ENCODE results near the gene TIFAB.

DNA sequence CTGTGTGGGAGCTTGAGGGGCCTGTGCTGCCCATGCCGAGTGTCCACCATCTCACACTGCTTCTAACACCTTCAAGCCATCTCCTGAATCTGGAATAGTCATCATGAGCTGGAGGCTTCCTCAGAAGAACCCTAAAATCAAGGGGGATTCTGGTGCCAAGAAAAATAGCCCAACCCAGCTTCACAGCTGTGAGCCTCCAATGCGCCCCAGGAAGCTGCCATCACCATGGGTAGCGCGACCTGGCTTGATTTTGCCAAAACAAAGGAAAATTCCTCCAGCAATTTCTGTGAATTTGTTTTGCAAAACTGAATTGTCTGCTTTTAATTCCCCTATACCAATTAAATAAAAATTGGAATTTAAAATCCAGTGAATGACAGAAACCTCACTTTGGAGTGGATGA, 6.2 kb upstream of the TIFAB start:
- TF ChIP-seq POLR2A (IDR thresholded peaks at IDR 0.05) (no peak), POLR2AphosphoS5 (IDR thresholded peaks at IDR 0.05) (no peak), EP300 (IDR thresholded peaks at IDR 0.05) (no peak)
- TF ChIP-seq, protein P1, sequence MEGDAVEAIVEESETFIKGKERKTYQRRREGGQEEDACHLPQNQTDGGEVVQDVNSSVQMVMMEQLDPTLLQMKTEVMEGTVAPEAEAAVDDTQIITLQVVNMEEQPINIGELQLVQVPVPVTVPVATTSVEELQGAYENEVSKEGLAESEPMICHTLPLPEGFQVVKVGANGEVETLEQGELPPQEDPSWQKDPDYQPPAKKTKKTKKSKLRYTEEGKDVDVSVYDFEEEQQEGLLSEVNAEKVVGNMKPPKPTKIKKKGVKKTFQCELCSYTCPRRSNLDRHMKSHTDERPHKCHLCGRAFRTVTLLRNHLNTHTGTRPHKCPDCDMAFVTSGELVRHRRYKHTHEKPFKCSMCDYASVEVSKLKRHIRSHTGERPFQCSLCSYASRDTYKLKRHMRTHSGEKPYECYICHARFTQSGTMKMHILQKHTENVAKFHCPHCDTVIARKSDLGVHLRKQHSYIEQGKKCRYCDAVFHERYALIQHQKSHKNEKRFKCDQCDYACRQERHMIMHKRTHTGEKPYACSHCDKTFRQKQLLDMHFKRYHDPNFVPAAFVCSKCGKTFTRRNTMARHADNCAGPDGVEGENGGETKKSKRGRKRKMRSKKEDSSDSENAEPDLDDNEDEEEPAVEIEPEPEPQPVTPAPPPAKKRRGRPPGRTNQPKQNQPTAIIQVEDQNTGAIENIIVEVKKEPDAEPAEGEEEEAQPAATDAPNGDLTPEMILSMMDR (IDR thresholded peaks at IDR 0.05): no peak

Measured in stomach (tissue), 4 donors.